IMR-90 (cell line): Measurements from ENCODE around the gene DNAH9. TPM values are rescaled to one million over a fixed set of nuclear protein-coding genes. Genes with fewer than 3 reads are reported as not detected.

Source experiments
- ATAC-seq: fragments of 200-7000 bp; cut with Tn5 transposase; 2 replicates; pipeline ENCODE4 v1.9.1; 2020; ENCODE audit warnings: low read depth, mild to moderate bottlenecking, moderate library complexity
- BruUV-seq: library from RNA; stranded (reverse); fragments of 400-500 nt; replicated peaks from 2 replicates; lab custom pipeline; 2021; lab: Mats Ljungman, UMichigan
- CTCF ChIA-PET: fragments of 300-600 bp; formaldehyde crosslinking; extraction: SDS; loops from one replicate; lab custom pipeline; 2021; ENCODE audit warnings: antibody characterized with exemption; lab: Yijun Ruan, JAX
- POLR2A ChIA-PET: fragments of 300-600 bp; sonication (Branson Sonifier 250); formaldehyde crosslinking; loops from one replicate; lab custom pipeline; 2022; ENCODE audit warnings: antibody characterized with exemption; ENCODE audit not compliant: unreplicated experiment; lab: Charles Lee
- DNase-seq: peaks from one replicate; pipeline ENCODE4 v3.0.0; 2013
- H2AFZ ChIP-seq: replicated peaks from 2 replicates; pipeline ENCODE3; 2013; ENCODE audit warnings: low read length, mild to moderate bottlenecking; ENCODE audit not compliant: poor library complexity
- H2AK5ac ChIP-seq: 2 replicates; pipeline ENCODE4 v1.6.1; 2013; ENCODE audit warnings: low read depth, low read length, inconsistent platforms
- H2AK9ac ChIP-seq: replicated peaks from 2 replicates; pipeline ENCODE3; 2013; ENCODE audit warnings: mild to moderate bottlenecking, low read depth, low read length, moderate library complexity; ENCODE audit not compliant: poor library complexity
- H2BK120ac ChIP-seq: 2 replicates; pipeline ENCODE4 v1.6.1; 2013; ENCODE audit warnings: low read depth, low read length, inconsistent platforms
- H2BK15ac ChIP-seq: 3 replicates; pipeline ENCODE4 v1.6.1; 2013; ENCODE audit warnings: low read depth, low read length, inconsistent platforms
- H2BK20ac ChIP-seq: 2 replicates; pipeline ENCODE4 v1.6.1; 2013; ENCODE audit warnings: low read depth, mild to moderate bottlenecking, inconsistent platforms, low read length, moderate library complexity
- H2BK5ac ChIP-seq: 2 replicates; pipeline ENCODE4 v1.6.1; 2013; ENCODE audit warnings: mild to moderate bottlenecking, low read depth, low read length, inconsistent platforms; ENCODE audit not compliant: poor library complexity, severe bottlenecking
- H3K14ac ChIP-seq: replicated peaks from 2 replicates; pipeline ENCODE4 v1.6.1; 2013; ENCODE audit warnings: low read depth, low read length, inconsistent platforms
- H3K18ac ChIP-seq: 2 replicates; pipeline ENCODE4 v1.6.1; 2013; ENCODE audit warnings: low read depth, low read length, control low read depth
- H3K23ac ChIP-seq: 2 replicates; pipeline ENCODE4 v1.6.1; 2013; ENCODE audit warnings: low read depth, low read length, inconsistent platforms
- H3K27ac ChIP-seq: 2 replicates; pipeline ENCODE4 v1.5.1; 2013; ENCODE audit warnings: mild to moderate bottlenecking, control low read depth, low read length; ENCODE audit not compliant: insufficient read depth
- H3K27me3 ChIP-seq: 2 replicates; pipeline ENCODE4 v1.6.1; 2013; ENCODE audit warnings: low read length; ENCODE audit not compliant: control insufficient read depth, insufficient read depth
- H3K36me3 ChIP-seq: 2 replicates; pipeline ENCODE4 v1.6.1; 2013; ENCODE audit warnings: low read length, mixed read lengths; ENCODE audit not compliant: control insufficient read depth, insufficient read depth
- H3K4ac ChIP-seq: 2 replicates; pipeline ENCODE4 v1.6.1; 2013; ENCODE audit warnings: low read depth, low read length, inconsistent platforms
- H3K4me1 ChIP-seq: 2 replicates; pipeline ENCODE4 v1.6.1; 2013; ENCODE audit warnings: low read length, mixed read lengths; ENCODE audit not compliant: control insufficient read depth, insufficient read depth
- H3K4me2 ChIP-seq: 2 replicates; pipeline ENCODE4 v1.6.1; 2013; ENCODE audit warnings: low read depth, mild to moderate bottlenecking, control low read depth, low read length, moderate library complexity
- H3K4me3 ChIP-seq: 2 replicates; pipeline ENCODE4 v1.5.1; 2013; ENCODE audit warnings: low read depth, mild to moderate bottlenecking, control low read depth, low read length, moderate library complexity; ENCODE audit not compliant: insufficient read depth
- H3K56ac ChIP-seq: 2 replicates; pipeline ENCODE4 v1.6.1; 2013; ENCODE audit warnings: low read length, inconsistent platforms; ENCODE audit not compliant: insufficient read depth; ENCODE audit errors: extremely low read depth
- H3K79me1 ChIP-seq, 2 experiments: 2 replicates each; pipeline ENCODE4 v1.6.1; 2013; ENCODE audit warnings: low read length in 2 of 2, inconsistent platforms in 1 of 2, low read depth in 1 of 2
- H3K9ac ChIP-seq: 2 replicates; pipeline ENCODE4 v1.6.1; 2013; ENCODE audit warnings: low read depth, low read length, control low read depth
- H3K9me1 ChIP-seq: 2 replicates; pipeline ENCODE4 v1.6.1; 2013; ENCODE audit warnings: low read length, inconsistent platforms; ENCODE audit not compliant: insufficient read depth
- H3K9me3 ChIP-seq: 2 replicates; pipeline ENCODE4 v1.6.1; 2013; ENCODE audit warnings: low read length; ENCODE audit not compliant: control insufficient read depth, insufficient read depth
- H4K20me1 ChIP-seq: 2 replicates; pipeline ENCODE4 v1.6.1; 2013; ENCODE audit warnings: low read length, inconsistent platforms; ENCODE audit not compliant: insufficient read depth
- H4K5ac ChIP-seq: 2 replicates; pipeline ENCODE4 v1.6.1; 2013; ENCODE audit warnings: mild to moderate bottlenecking, low read depth, low read length, control low read depth
- H4K8ac ChIP-seq, 2 experiments: 2 replicates each; pipeline ENCODE4 v1.6.1; 2013; ENCODE audit warnings: low read depth in 2 of 2, low read length in 2 of 2, control low read depth in 1 of 2, inconsistent platforms in 1 of 2
- H4K91ac ChIP-seq: 2 replicates; pipeline ENCODE4 v1.6.1; 2013; ENCODE audit warnings: low read depth, low read length, inconsistent platforms; ENCODE audit not compliant: insufficient read depth
- CEBPB ChIP-seq: IDR thresholded peaks from 2 replicates; pipeline ENCODE4 v1.6.1; 2012; ENCODE audit warnings: low read depth, low read length, improper control_type of control experiment
- CHD1 ChIP-seq: IDR thresholded peaks from 2 replicates; pipeline ENCODE4 v1.6.1; 2012; ENCODE audit warnings: low read depth, low read length, improper control_type of control experiment
- ELK1 ChIP-seq: fragments of 150-350 bp; IDR thresholded peaks from 2 replicates; pipeline ENCODE4 v1.6.1; 2016; ENCODE audit warnings: low read depth, mild to moderate bottlenecking, low read length, moderate library complexity, borderline replicate concordance
- FOS ChIP-seq: fragments of 150-350 bp; IDR thresholded peaks from 2 replicates; pipeline ENCODE4 v1.6.1; 2016; ENCODE audit warnings: low read depth, low read length
- MAFK ChIP-seq: IDR thresholded peaks from 2 replicates; pipeline ENCODE4 v1.6.1; 2012; ENCODE audit warnings: low read depth, low read length, improper control_type of control experiment
- MAZ ChIP-seq: IDR thresholded peaks from 2 replicates; pipeline ENCODE4 v1.6.1; 2012; ENCODE audit warnings: low read depth, mild to moderate bottlenecking, low read length, improper control_type of control experiment, moderate library complexity, borderline replicate concordance
- NFE2L2 ChIP-seq: fragments of 150-350 bp; IDR thresholded peaks from 2 replicates; pipeline ENCODE4 v1.6.1; 2016; ENCODE audit warnings: low read depth, mild to moderate bottlenecking, low read length
- POLR2A ChIP-seq: IDR thresholded peaks from 2 replicates; pipeline ENCODE4 v1.6.1; 2012; ENCODE audit warnings: mild to moderate bottlenecking, low read depth, low read length
- RAD21 ChIP-seq: IDR thresholded peaks from 2 replicates; pipeline ENCODE4 v1.6.1; 2012; ENCODE audit warnings: low read length, improper control_type of control experiment
- RCOR1 ChIP-seq: IDR thresholded peaks from 2 replicates; pipeline ENCODE4 v1.6.1; 2012; ENCODE audit warnings: mild to moderate bottlenecking, low read length, improper control_type of control experiment; ENCODE audit not compliant: insufficient replicate concordance
- RFX5 ChIP-seq: IDR thresholded peaks from 2 replicates; pipeline ENCODE4 v1.8.0; 2012; ENCODE audit warnings: low read depth, mild to moderate bottlenecking, low read length, moderate library complexity
- SMC3 ChIP-seq: fragments of 150-350 bp; IDR thresholded peaks from 2 replicates; pipeline ENCODE4 v1.6.1; 2016; ENCODE audit warnings: low read depth, mild to moderate bottlenecking, antibody characterized with exemption, low read length, moderate library complexity
- USF2 ChIP-seq: fragments of 150-350 bp; IDR thresholded peaks from 2 replicates; pipeline ENCODE4 v1.6.1; 2017; ENCODE audit warnings: mild to moderate bottlenecking, antibody characterized with exemption, low read length, low read depth
- WGBS, 2 experiments: methylation state at CpG; one replicate each; pipeline versions ENCODE4 v1.1.5 to v1.1.7; 2013; ENCODE audit warnings: missing lambda C conversion rate in 2 of 2; ENCODE audit not compliant: insufficient read length in 1 of 2; ENCODE audit errors: extremely low coverage in 2 of 2; 5-methylcytosine and 5-hydroxymethylcytosine counted together
- dilution Hi-C: fragments of 300-500 bp; cut with HindIII; formaldehyde crosslinking; loops from one replicate; pipeline ENCODE4 v1.14.3; 2018; ENCODE audit warnings: low sequenced_read_pairs; ENCODE audit not compliant: unreplicated experiment
- in situ Hi-C: fragments of 300-500 bp; cut with MboI; formaldehyde crosslinking; loops from 3 replicates; pipeline ENCODE4 v1.14.3; 2019; ENCODE audit warnings: low sequenced_read_pairs, inconsistent platforms, mixed read lengths
- intact Hi-C: fragments of 100-400 bp; cut with micrococcal nuclease; formaldehyde crosslinking; loops from 2 replicates; pipeline ENCODE4 v1.10.0; 2022
- polyA plus RNA-seq, 3 experiments: library from polyadenylated mRNA; depleted of rRNA; stranded (reverse); fragments of >200 nt; gene quantifications; 2 replicates each; pipeline ENCODE4 v1.2.3, GENCODE V29; 2012; ENCODE audit warnings: low replicate concordance in 1 of 3
- total RNA-seq: library from RNA; depleted of rRNA; stranded (reverse); fragments of >200 nt; gene quantifications from 2 replicates; pipeline ENCODE4 v1.2.3, GENCODE V29; 2012

Gene DNAH9
- total and polyA plus RNA-seq, 2 of the 4 experiments (the other 2 are of a cell fraction): not detected

- TF ChIP-seq FOS (no peak), MAFK (no peak), RAD21 (no peak)
Observed at GRCh38 chr17:11598274-11599221, at the start of gene DNAH9 (continued).

- no peak overlapping the region for H2BK20ac ChIP-seq
- H2AK5ac ChIP-seq: no peak overlapping the region
- BruUV-seq: no TSS peak
- H2BK120ac ChIP-seq: no peak overlapping the region
- intact Hi-C loops (no loop called here), dilution Hi-C loops (no loop called here), in situ Hi-C loops (no loop called here)
- H4K8ac ChIP-seq: no peak overlapping the region
- DNase-seq: no peak
- no peaks in the 10 kb centered on the region for H4K20me1 ChIP-seq
- H3K4me2 ChIP-seq: no peak overlapping the region
- H2AK9ac ChIP-seq: no peak overlapping the region
- no peaks in the 10 kb centered on the region for H3K27me3 ChIP-seq
- H3K4me1 ChIP-seq: no peaks in the 10 kb centered on the region
- no peak overlapping the region for H2AFZ ChIP-seq
- H4K91ac ChIP-seq: no peak overlapping the region
- H2BK15ac ChIP-seq: no peak overlapping the region
- H3K4ac ChIP-seq: no peak overlapping the region
- ChIA-PET POLR2A (no interaction called here), CTCF (no interaction called here)
- WGBS, 2 experiments: no CpG with 5 or more reads among the region's 2 CpGs
- no peak overlapping the region for H3K23ac ChIP-seq
- H3K56ac ChIP-seq: no peak overlapping the region
- no peak overlapping the region for H3K14ac ChIP-seq
- no peak overlapping the region for H3K27ac ChIP-seq
- H4K5ac ChIP-seq: no peak overlapping the region
- no peaks in the 10 kb centered on the region for H3K36me3 ChIP-seq
- H3K18ac ChIP-seq: no peak overlapping the region
- no peaks in the 10 kb centered on the region for H3K79me1 ChIP-seq
- H3K9ac ChIP-seq: no peak overlapping the region
- H3K4me3 ChIP-seq: no peak overlapping the region
- ATAC-seq: no peak
- H3K9me3 ChIP-seq: peaks cover 33% of the 10 kb centered on the region
- H3K9me1 ChIP-seq: no peaks in the 10 kb centered on the region
- H2BK5ac ChIP-seq: no peak overlapping the region
- TF ChIP-seq MAFK (no peak), POLR2A (no peak), SMC3 (no peak), ELK1 (no peak), NFE2L2 (no peak), CEBPB (no peak), CHD1 (no peak), RCOR1 (no peak), FOS (no peak), RAD21 (no peak), USF2 (no peak), MAZ (no peak), RFX5 (no peak)
Observed at GRCh38 chr17:11550431-11550830, 47.8 kb upstream of the DNAH9 start.
